CD4-positive, alpha-beta T cell treated with Interleukin-21 for 1 hour (primary cell): ENCODE data around the gene BACE2.
"Not testable (repeated sequence)": the region's sequence is repeated elsewhere in the genome, so short reads cannot be mapped to it uniquely, and the experiment has no call there.

Experiments used
- DNase-seq: peaks from one replicate; pipeline ENCODE4 v3.0.0-alpha.2; 2020

BACE2 gene

DNA sequence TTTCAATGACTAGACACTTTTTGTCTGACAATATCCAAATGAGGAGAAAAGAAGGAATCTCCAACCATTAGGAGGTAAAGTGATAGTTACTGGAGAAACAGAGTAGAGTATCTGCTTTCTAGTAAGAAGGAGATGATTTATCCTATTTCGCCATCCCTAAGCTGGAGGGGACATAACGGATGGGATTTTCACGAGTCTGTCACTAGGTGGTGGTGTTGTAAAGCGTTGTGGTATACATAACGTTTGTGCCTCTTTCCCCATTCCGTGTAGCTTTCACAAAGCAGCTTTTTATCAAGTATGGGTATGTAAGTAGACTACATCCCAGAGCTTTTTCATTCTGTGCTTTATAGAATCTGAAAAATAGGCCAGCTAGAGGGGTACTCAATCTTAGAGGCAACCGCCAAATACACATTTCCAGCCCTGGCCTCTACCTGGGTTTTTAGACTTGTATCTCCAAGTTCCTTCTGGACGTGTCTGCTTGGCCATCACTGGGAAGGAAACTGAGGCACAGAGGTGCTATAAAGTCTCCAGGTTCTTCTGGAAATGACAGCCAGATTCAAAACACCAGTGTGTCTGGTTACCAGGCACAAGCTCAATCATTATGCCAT lies 115.4 kb downstream of the BACE2 start:
- DNase-seq: peak; percentile 71

DNA sequence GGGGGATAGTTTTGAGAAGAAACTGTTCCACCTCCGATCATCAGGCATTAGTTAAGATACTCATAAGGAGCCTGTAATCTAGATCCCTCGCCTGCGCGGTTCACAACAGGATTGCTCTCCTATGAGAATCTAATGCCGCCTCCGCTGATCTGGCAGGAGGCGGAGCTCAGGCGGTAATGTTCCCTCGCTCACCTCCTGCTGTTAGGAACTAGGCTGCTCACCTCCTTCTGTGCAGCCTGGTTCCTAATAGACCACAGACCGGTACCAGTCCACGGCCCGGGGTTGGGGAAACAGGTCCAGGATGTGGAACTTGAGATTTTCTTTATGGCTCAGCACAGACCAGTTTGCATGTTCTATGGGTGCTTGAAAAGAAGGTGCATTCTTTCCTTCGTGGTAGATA lies 121.5 kb downstream of the BACE2 start:
- no peak for DNase-seq

DNA sequence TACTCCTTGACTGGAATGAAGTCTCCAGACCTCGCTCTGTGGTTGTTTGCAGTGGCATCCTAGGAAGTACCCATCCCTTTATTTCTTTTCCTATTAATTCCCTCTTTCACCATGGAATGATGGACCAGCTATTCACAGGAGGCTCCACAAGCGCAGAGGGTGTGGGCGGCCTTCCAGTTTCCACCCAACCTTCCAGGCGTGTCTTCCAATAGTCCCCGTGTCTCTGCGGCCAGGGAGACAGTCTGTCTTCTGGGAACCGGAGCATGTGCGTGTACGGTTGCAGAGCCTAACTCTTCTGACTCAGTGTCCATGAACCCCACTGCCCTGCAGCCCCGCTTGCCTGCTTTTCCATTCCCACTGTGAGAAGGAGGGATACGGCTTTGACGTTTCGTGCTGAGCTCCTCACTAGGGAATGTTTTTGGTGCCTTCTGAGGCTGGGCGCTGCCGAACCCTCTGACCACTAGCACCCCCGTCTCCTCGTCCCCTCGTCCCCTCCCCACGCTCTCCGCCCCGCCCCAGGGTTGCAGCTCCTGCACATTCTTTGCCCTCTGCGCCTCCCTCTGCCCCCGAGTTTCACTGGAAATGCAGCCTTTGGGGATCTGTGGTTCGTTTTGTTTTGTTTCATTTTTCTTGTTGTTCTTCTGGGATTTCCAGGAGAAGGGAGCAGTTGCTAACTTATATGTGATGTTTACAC lies 122.3 kb downstream of the BACE2 start:
- DNase-seq: no peak

DNA sequence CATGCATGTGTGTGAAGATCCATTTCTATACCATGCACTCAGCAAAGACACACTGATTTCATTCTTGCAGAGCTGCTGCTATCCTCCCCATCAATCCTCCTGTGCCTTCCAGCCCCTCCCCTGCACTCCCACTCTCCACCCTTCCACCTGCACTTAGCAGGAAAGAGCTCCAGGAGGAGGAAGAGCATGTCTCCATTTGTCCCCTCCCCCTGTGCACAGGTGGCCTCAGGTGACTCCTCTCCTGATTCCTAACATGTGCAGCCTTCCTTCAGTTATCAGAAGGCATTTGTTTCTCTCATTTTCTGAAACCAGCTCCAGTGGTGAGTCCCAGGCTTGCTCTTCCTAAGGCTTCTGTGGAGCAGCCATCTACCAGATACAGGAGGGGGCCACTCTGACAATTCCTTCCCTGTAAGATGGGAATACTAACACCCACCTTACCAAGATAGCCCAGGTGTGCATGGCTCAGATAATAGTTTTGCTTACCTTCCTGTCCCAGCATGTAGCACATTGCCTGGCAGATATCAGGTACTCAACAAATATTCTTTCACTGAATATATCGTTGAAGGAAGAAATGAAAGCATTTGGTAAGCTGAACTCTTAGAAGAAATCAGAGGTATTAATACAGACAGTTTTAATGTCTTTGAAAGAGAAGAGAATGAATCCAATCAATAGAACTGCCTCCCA lies 126.7 kb downstream of the BACE2 start:
- no peak for DNase-seq

DNA sequence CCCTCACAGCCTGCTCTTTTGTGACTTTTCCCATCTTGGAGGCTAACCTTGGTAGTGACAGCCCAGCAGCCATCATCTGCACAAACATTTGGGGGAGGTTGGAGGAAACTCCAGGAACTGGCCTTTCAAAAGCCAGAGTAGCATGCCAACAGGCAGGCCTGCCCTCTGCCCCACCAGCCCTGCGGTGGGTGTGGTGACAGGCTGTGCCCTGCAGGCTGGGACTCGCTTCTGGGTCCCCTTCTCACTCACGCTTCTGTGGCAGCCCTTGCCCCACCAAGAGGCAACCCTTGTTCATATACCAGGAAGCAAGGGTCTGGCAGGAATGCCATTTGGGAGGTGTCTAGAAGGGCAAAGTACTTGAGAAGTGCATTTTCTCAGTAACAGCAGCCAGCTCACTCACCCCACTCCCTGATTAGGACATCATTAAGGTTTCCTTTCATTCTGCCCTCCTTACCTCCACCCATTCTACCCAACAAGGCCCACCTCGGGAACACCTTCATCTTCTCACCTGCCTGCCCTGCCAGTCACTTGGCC lies 127.8 kb downstream of the BACE2 start:
- no peak for DNase-seq

DNA sequence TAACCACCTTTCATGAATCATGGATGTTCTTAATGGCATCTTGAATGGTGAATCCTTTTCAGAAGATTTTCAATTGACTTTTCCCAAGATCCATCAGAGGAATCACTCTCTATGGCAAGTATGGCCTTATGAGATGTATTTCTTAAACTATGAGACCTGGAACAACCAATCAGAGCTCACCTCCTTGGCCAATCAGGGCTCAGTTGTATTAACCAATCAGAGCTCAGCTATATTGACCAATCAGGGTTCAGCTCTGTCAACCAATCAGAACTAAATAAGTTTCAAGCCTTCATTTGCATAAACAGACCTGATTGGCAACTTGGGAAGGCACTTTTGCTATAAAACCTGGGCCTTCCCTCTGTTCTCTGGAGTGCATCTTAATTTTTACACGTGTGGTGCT lies 135.0 kb downstream of the BACE2 start:
- no peak for DNase-seq

DNA sequence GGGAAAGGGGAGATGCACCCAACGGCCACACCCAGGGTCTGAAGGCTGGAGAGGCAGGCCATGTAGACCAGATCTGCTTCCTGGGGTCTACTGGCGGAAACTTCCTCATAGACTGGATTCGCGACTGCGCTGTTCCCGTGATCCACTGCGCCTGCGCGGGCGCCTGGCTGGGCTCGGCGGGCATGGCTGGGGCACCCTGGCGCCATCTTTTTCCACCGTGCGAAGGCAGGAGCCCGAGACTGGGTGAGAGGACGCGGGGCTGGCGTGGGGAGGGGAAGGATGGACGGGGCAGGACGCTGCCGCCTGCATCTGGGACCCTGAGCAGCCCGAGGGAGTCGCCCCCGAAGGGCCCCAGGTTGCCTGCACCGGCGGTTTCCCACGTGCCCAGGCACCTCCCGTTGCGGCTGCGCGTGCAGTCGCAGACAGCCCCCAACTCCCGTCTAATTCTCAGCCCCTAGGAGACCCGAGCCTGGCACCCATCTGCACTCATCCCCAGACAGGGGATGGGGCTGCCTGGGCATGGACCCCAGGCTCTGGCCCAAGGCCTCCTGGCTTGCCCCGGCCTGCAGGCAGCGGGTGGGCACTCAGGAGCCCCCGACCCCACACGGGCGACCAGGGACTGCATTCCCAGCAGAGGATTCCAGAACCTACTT lies 136.2 kb downstream of the BACE2 start:
- DNase-seq: no peak

DNA sequence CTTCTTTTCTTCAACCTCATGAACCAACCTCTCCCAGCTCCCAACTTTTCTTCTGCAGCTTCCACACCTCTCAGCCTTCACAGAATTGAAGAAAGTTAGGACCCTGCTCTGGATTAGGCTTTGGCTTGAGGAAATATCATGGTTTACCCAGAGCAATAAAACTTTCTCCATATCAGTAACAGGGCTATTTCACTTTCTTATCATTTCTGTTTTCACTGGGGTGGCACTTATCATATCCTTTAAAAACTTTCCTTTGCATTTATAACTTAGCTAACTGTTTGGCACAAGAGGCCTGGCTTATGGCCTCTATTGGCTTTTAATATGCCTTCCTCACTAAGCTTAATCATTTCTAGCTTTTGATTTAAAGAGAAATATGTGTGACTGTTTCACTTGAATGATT lies 139.3 kb downstream of the BACE2 start:
- no peak for DNase-seq

DNA sequence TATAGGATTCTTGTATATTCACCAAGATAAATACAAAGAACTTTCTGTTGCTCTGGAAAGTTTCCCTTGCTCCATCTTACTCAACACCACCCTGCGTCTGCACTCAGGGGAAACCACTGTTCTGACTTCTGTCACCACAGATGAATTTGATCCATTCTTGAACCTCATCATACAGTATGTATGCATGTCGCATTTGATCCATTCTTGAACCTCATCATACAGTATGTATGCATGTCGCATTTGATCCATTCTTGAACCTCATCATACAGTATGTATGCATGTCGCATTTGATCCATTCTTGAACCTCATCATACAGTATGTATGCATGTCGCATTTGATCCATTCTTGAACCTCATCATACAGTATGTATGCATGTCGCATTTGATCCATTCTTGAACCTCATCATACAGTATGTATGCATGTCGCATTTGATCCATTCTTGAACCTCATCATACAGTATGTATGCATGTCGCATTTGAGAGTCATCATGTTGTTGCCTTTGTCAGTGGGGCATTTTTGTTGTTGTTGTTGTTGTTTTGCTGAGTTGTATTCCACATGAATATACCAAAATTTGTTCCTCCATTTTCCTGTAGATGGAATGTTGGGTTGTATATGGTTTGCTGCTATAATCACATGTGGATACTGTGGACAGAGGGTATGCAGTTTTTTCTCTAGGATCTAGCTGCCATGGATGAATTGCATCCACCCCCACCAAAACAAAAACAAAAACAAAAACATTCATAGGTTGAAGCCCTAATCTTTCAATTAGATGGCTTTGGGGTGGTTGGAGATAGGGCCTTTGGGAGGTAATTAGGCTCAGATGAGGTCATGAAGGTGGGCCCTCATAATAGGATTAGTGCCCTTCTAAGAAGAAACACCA lies 145.6 kb downstream of the BACE2 start:
- DNase-seq: not testable (repeated sequence)

DNA sequence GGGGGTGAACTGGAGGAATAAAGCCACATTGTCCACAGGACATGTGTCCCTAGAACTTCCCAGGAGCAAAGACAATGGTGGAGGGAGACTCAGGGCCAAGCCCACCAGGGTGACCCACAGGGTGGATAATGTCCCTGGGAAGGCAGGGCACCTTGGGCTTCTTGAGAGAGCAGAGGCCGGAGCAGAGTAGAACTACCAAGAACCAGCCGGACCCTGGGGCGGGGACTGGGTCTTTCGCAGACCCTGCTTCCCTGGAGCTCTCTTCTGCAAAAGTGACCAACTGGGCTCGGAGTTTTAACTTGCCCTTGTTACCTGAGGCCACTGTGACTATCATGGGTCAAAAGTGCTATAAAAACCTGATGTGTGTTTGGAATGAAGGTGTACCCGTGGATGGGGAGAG lies 147.8 kb downstream of the BACE2 start:
- no peak for DNase-seq

DNA sequence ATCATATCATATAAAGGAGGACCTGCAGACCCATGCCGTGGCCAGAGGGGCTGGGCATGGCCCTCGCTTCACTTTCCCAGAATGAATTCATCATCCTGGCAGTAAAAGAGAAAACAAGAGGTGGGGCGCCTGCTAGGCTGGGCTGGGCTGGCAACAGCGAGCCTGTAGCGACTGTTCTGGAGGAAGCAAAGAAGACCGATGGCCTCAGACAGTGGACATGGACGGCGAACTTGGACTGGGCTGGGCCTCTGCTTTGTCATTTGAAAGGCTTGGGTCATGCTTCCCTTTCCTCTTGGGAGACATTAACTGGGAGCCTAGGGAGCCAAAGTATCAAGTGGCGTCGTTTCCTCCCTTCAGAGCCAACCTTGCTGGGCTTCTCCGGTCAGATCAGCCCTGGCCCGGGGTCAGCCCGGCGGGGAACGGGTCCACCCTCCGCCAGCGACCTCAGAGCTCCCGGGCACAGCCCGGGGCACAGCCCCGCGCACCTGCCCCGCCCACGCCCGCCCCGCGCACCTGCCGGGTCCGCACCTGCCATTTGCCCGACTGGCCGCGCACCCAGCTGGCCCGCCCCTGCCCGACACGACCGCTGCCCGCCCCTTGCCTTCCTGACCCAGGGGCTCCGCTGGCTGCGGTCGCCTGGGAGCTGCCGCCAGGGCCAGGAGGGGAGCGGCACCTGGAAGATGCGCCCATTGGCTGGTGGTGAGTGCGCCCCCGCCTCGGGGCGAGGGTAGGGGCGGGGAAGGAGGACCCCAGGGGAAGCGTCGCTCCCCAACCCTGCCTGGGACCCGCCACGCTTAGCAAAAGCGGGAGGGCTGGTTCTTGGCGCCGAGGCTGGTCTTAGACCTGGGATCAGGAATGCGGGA lies 148.5 kb downstream of the BACE2 start, which contains the start of gene FAM3B:
FAM3B (plus strand) TSS at position 602 of the 863 bp plus-strand sequence; CDS start at position 681, 79 bp downstream.
- no peak for DNase-seq

DNA sequence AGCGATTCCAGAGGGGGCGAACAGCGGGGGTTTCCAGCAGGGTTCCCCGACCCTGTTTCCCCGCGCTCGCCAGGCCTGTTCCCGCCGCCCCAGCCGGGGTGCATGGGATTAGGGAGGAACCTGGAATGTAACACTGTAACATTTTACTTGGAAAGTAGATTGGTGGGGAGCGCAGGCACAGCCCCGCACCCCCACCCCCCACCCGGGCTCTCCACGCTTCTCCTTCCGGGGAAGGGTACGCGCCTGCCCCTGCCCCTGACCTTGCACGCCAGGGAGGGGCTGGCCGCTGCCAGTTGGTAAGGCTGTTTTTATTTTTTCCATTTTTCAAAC lies 149.1 kb downstream of the BACE2 start:
- DNase-seq: no peak

DNA sequence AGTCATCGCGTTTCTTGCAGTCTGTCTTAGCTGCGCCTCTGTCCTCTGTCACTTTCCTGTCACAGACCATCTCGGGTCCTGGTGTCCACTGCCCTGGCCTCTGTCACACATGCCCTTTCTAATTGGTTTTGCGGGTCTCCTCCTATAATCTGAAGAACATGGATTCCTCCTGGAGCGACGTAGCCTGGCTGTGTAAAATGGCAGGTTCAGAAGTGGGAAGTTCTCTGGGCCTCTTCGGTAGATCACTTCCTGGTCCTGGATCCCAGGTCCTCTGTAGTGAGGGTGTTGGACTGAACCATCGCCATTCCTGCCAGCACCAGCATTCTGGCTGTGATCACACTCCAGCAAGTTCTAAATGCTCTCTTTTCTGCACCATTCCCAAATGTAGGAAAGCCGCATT lies 149.5 kb downstream of the BACE2 start:
- no peak for DNase-seq

DNA sequence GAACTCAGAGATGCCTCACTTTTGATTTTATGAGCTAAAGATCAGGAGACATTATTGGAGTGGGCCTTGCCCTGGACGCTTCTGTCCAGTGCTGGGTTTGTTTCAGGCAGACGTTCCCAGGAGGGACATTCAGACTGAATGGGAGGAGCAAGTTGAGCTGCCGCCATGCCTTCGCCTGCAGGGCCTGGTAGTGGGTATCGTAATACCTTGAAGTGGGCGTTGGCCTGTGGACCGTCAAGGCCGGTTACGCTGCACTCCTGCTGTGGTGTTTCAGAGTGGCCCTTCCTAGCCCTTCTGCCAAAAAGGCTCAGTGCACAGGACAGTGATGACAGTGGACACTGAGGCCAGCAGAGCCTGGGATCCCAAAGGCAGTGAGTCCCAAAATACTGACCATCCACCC lies 150.3 kb downstream of the BACE2 start:
- DNase-seq: no peak

DNA sequence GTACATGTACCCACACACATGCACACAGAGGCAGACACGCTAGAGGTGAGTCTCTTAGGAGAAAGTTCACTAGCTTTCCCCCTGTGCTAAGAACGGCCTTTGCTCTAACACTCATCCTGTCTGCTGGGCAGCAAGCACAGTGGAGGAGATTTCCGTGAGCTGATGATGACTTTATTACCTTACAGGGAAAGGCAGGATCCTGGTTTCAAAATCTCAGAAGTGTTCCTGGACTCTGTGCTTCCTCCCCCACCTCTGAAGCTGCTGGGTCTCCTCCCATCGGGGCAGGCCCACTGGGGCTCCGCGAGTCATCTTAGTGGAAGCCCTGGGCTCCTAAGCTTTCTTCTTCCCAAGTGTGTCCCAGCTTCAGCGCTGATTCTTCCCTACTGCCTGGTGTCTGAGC lies 151.3 kb downstream of the BACE2 start:
- DNase-seq: no peak

DNA sequence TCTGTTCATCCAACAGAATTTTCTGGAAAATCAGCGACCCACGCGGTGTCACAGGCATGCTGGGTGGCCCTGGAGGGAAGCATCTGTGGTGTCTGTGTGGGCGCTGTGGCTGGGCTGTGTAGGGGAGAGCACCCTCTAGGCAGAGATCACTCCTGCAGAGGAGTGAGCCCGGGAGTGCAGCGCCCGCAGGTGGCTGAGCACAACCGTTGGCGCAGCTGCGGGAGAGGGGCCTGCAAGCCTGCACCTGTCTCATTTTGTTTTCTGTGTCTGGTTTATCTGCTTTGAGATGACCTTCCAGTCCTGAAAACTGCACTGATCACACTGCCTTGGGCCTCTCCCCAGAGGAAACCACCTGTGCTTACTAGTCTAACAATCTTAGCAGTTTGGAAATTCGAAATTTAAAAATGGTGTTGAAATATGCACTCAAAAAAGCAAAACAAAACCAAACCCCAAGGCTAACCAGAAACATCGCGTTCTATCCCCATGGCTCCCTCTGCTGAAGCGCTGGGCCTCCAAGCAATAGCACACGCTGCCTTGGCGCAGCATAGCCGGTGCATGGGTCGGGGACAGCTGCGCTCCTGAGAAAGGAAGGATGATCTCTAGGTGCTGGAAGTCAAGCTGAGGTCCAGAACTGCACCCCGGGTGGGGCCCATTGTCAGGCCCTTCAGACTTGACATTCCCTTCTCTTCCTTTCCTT lies 153.4 kb downstream of the BACE2 start:
- no peak for DNase-seq

DNA sequence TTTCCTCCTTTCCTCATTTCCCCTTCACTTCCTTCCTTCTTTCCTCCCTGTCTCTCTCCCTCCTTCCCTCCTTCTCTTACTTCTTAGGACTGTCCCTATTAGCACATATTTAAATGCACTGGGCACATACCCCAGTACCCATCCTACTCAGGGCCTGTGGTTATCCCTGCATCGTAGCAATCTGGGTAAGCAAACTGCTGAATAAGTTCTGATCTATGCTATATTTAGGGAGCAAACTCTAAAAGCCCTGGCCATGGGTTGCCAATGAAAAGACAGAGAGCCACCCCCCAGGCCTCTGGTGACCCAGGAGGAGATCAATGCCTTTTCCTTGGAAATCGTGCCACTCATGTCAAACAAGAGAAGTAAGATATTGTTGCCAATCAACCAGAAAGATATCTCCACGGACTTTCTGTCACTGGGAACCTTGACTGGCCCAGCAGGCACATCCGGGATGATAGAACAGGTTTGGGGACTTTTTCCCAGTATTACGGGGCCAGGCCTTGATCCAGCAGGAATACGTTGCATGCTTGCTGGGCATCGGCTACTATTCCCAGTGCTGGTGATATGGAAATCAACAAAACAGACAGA lies 154.0 kb downstream of the BACE2 start:
- no peak for DNase-seq

DNA sequence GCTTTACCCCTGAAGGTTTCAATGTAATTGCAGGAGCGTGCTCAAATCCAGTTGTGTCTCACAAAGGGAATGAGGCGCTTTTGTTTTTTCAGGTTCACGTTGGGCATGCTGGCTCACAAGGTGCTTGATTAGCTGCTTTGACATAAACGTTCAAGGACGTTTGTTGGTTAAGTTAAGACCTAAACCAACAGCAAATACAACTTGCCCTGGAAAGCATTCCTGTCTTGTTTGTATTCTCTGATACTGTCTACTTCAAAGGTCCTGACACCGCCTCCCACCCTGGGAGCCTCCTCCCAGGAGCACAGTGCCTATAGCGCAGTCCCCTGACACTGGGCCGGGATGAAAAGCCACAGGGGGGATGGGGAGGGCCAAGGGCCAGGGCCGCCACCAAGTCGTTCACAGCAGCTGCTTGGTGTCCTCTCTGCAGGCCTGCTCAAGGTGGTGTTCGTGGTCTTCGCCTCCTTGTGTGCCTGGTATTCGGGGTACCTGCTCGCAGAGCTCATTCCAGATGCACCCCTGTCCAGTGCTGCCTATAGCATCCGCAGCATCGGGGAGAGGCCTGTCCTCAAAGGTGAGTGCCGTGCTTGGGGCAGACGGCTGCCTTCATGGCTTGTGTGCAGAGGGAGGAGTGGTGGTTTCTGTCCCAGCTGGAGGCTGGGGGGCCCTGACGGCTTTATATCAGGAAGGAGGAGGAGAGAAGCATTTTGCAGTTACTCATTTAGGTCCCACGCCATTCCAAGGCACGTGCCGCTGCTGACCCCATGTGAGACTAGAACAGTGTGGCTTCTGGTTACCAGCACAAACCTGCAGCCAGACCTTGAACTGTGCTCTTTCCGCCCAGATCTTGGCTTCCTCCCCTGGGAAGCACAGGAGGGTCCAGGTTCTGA lies 154.8 kb downstream of the BACE2 start:
- DNase-seq: no peak

DNA sequence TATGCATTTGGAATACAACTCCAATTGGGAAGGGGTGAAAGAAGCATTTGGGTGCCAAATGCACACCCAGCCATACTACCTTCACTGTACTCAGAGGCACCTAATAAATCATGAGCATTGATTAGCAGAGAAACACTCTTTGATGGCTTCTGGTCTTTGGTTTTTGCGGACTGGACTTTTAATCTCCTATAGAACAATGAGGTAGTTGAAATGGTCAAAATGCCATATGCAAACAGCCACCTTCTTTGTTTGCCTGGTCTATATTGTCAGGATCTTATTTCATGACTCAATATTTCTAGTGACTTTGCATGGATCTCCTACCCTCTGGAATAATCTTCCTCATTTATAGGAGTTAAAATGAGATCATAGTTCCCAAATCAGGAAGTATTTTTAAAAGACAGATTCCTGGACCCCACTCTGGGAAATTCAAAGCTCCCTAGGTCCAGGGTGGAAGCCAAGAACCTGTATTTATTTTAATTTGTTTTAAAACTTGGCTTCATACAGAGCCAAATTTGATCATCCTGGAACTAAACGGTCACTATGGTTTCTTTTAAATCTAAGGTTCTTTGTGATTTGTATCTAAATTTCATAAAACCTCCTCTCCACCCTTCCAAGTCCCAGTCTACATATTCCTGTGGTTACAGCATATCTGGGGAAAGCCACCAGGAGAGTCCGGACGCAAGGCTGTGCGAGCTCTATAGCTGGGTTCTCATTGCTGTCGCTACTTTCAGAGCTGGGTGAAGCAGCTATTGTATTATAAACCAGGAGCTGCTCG lies 157.4 kb downstream of the BACE2 start:
- no peak for DNase-seq
